ENCODE measurements around the gene TLE6. TPM values are rescaled to one million over a fixed set of nuclear protein-coding genes. Genes with fewer than 3 reads are reported as not detected.
"Not testable (repeated sequence)": the region's sequence is repeated elsewhere in the genome, so short reads cannot be mapped to it uniquely, and the experiment has no call there.

TLE6 gene
- 1 to 10 TPM in 1 of 2 donors, under 1 TPM in 1; 0.57 to 3.4 TPM for total RNA-seq
- long read RNA-seq, donor 1: 0 reads
- long read RNA-seq, donor 2: 0 reads

GRCh38 chr19:2977001-2977745 is at the start of gene TLE6:
Gene TLE6 (plus strand): TSS chr19:2977564. CDS start chr19:2978234, 670 bp downstream.
- intact Hi-C loops (cut with DNase I): loop anchor here in 1 of 2 donors (5.0 kb wide), 1 partner anchor 60 kb away; no protein-coding TSS in a partner anchor
- DNase-seq (ENCODE audit: low spot score): peak; percentile 99

- DNase-seq (ENCODE audit: low spot score): no peak
- intact Hi-C loops (cut with DNase I): loop anchor here in 1 of 2 donors (10.0 kb wide), 1 partner anchor 79 kb away; no protein-coding TSS in a partner anchor
These were observed 43.9 kb upstream of the TLE6 start for GRCh38 chr19:2933490-2933910.

- DNase-seq (ENCODE audit: low spot score): not testable (repeated sequence)
- intact Hi-C loops (cut with DNase I): loop anchor here in 1 of 2 donors (10.0 kb wide), 1 partner anchor 81 kb away; no protein-coding TSS in a partner anchor
These were observed 41.5 kb upstream of the TLE6 start for GRCh38 chr19:2935863-2936262.

- no peak for DNase-seq (ENCODE audit: low spot score)
- intact Hi-C loops (cut with DNase I): loop anchor here in 1 of 2 donors (5.0 kb wide), 1 partner anchor 41 kb away; the partner anchor contains the start of gene ZNF57
These were observed 34.3 kb upstream of the TLE6 start for GRCh38 chr19:2942928-2943640.

GRCh38 chr19:2944403-2944774 is 33.0 kb upstream of the TLE6 start:
- DNase-seq (ENCODE audit: low spot score): no peak
- intact Hi-C loops (cut with DNase I): loop anchor here in 1 of 2 donors (5.0 kb wide), 1 partner anchor 42 kb away; the partner anchor contains the start of gene ZNF57

- peak; percentile 99 for DNase-seq (ENCODE audit: low spot score)
- intact Hi-C loops (cut with DNase I): loop anchor here in 1 of 2 donors (5.0 kb wide), 1 partner anchor 43 kb away; the partner anchor contains the start of gene ZNF57
These were observed 32.4 kb upstream of the TLE6 start, which contains the start of gene ZNF77 for GRCh38 chr19:2944775-2945574. Gene ZNF77 (minus strand): TSS chr19:2944971. CDS start chr19:2944840, 131 bp downstream.

GRCh38 chr19:2945575-2946184 is 31.7 kb upstream of the TLE6 start:
- intact Hi-C loops (cut with DNase I): no loop called here
- no peak for DNase-seq (ENCODE audit: low spot score)

- intact Hi-C loops (cut with DNase I): loop anchor here in 1 of 2 donors (5.0 kb wide), 2 partner anchors 177 to 212 kb away; no protein-coding TSS in a partner anchor
- DNase-seq (ENCODE audit: low spot score): no peak
These were observed 27.5 kb upstream of the TLE6 start for GRCh38 chr19:2949939-2950285.

GRCh38 chr19:2950286-2951124 is 26.9 kb upstream of the TLE6 start:
- peak; percentile 100 for DNase-seq (ENCODE audit: low spot score)
- intact Hi-C loops (cut with DNase I): loop anchor here in 1 of 2 donors (5.0 kb wide), 2 partner anchors 177 to 212 kb away; no protein-coding TSS in a partner anchor

GRCh38 chr19:2952953-2953481 is 24.3 kb upstream of the TLE6 start:
- intact Hi-C loops (cut with DNase I): loop anchor here in 1 of 2 donors (5.0 kb wide), 2 partner anchors 174 to 209 kb away; no protein-coding TSS in a partner anchor
- DNase-seq (ENCODE audit: low spot score): no peak

GRCh38 chr19:2957160-2957559 is 20.2 kb upstream of the TLE6 start:
- DNase-seq (ENCODE audit: low spot score): no peak
- intact Hi-C loops (cut with DNase I): no loop called here

- intact Hi-C loops (cut with DNase I): loop anchor here (10.0 kb wide), 1 partner anchor 145 kb away; no protein-coding TSS in a partner anchor
- DNase-seq (ENCODE audit: low spot score): no peak
These were observed 17.2 kb upstream of the TLE6 start for GRCh38 chr19:2960120-2960519.

- intact Hi-C loops (cut with DNase I): loop anchor here (10.0 kb wide), 1 partner anchor 143 kb away; no protein-coding TSS in a partner anchor
- no peak for DNase-seq (ENCODE audit: low spot score)
These were observed 15.2 kb upstream of the TLE6 start for GRCh38 chr19:2962018-2962670.

GRCh38 chr19:2963122-2963521 is 14.2 kb upstream of the TLE6 start:
- no peak for DNase-seq (ENCODE audit: low spot score)
- intact Hi-C loops (cut with DNase I): loop anchor here (10.0 kb wide), 1 partner anchor 142 kb away; no protein-coding TSS in a partner anchor

GRCh38 chr19:2963631-2964030 is 13.7 kb upstream of the TLE6 start:
- not testable (repeated sequence) for DNase-seq (ENCODE audit: low spot score)
- intact Hi-C loops (cut with DNase I): loop anchor here (10.0 kb wide), 1 partner anchor 141 kb away; no protein-coding TSS in a partner anchor

GRCh38 chr19:2964874-2965273 is 12.5 kb upstream of the TLE6 start:
- intact Hi-C loops (cut with DNase I): loop anchor here (10.0 kb wide), 1 partner anchor 140 kb away; no protein-coding TSS in a partner anchor
- no peak for DNase-seq (ENCODE audit: low spot score)

All from posterior vena cava (tissue), 2 donors.